Fibroblast of the aortic adventitia (primary cell): ENCODE measurements around the gene DAG1. TPM values are rescaled to one million over a fixed set of nuclear protein-coding genes. Genes with fewer than 3 reads are reported as not detected.

Experiments
- DNase-seq: peaks from one replicate; pipeline ENCODE4 v3.0.0-alpha.2; 2010; ENCODE audit warnings: low read depth
- H3K4me3 ChIP-seq: 2 replicates; pipeline ENCODE4 v1.5.1; 2011; ENCODE audit warnings: low read depth, mild to moderate bottlenecking, control low read depth, low read length, moderate library complexity
- total RNA-seq: library from RNA; depleted of rRNA; stranded (reverse); fragments of >200 nt; gene quantifications from 2 replicates; pipeline ENCODE4 v1.2.3, GENCODE V29; 2012; ENCODE audit warnings: low replicate concordance
- TF ChIP-seq, protein P1 (sequence below): IDR thresholded peaks from 2 replicates; pipeline ENCODE4 v1.5.1; 2011; ENCODE audit warnings: mild to moderate bottlenecking, low read length, control low read depth, inconsistent platforms; ENCODE audit not compliant: insufficient read depth

DAG1 gene
- total RNA-seq, 1 donor: 63.4 TPM

DNA sequence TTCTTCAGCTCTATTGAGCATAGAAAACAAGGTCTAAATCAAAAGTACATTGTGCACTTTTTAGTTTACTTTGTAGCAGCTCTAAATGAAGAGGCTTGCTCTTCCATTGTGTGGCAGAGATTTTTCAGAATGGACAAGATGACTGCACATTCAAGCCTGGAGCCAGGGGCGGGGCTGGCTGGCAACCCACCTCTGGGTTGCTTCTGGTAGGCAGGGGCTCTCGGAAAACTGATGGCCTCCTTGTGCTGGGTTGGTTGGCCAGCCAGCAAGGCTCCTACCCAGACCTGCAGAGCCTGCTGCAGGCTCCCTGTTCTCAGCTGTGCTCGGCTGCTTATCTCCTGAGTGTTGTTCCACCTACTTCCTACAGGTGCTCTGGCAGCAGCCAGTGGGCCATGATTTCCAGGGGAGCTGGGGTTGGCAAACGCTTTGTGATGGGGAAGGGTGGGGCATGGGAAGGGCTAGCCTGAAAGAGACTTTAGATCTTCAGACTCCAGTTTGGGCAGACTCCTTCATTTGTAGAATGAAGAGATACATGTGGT, 93.0 kb downstream of the DAG1 start:
- H3K4me3 ChIP-seq: no peak overlapping the region
- TF ChIP-seq, protein P1, sequence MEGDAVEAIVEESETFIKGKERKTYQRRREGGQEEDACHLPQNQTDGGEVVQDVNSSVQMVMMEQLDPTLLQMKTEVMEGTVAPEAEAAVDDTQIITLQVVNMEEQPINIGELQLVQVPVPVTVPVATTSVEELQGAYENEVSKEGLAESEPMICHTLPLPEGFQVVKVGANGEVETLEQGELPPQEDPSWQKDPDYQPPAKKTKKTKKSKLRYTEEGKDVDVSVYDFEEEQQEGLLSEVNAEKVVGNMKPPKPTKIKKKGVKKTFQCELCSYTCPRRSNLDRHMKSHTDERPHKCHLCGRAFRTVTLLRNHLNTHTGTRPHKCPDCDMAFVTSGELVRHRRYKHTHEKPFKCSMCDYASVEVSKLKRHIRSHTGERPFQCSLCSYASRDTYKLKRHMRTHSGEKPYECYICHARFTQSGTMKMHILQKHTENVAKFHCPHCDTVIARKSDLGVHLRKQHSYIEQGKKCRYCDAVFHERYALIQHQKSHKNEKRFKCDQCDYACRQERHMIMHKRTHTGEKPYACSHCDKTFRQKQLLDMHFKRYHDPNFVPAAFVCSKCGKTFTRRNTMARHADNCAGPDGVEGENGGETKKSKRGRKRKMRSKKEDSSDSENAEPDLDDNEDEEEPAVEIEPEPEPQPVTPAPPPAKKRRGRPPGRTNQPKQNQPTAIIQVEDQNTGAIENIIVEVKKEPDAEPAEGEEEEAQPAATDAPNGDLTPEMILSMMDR: no peak
- no peak for DNase-seq

DNA sequence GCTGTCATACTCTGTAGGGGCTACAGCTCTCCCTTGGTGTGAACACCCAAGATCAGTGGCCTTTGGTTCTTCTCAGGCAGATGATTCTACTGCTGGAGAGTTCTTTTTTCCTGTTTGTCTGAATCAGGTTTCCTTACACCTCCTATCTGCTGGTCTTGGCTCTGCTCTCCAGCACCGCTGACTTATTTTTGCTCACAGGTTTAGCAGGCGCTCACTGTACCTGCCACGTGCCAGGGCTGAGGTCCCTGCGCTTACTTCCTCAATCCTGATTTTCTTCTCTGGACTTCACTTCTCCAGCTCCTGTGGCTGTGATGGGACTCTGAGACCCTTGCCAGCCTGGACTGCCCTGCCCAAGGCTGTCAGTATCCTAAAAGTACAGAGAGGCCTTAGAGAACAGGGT, 93.7 kb downstream of the DAG1 start:
- DNase-seq: no peak
- H3K4me3 ChIP-seq: no peak overlapping the region
- TF ChIP-seq, protein P1: no peak

DNA sequence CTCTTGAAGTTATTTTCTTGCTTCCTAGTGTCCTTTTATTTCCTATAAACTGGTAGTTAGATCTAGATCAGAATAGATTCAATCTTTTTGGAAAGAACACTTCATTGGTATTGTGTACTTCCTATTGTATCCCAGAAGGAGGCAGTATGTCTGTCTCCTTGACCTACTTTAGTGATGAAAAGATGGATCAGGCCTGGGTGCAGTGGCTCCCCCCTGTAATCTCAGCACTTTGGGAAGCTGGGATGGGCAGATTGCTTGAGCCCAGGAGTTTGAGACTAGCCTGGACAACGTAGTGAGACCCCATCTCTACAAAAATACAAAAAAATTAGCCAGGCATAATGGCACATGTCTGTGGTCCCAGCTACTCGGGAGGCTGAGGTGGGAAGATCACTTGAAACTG, 96.2 kb downstream of the DAG1 start:
- peak; percentile 10 for DNase-seq
- no peak overlapping the region for H3K4me3 ChIP-seq
- TF ChIP-seq, protein P1: peak; percentile 36

DNA sequence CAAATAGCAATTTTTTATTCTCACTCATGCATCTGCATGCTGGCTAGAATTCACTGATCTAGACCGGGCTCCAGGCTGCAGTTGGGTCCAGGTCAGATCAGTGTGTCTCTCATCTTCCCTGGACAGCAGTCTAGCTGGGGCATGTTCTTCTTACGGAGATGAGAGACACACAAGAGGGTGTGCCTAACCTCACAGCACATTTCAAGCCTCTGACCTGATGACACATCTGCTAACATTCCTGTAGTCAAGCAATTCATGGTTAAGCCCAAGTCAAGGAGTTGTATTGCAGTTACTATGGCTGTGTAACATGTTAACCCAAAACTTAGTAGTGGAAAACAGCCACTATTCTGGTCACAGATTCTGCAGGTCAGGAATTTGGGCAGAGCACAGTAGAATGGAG, 97.3 kb downstream of the DAG1 start:
- H3K4me3 ChIP-seq: no peak overlapping the region
- TF ChIP-seq, protein P1: no peak
- no peak for DNase-seq

DNA sequence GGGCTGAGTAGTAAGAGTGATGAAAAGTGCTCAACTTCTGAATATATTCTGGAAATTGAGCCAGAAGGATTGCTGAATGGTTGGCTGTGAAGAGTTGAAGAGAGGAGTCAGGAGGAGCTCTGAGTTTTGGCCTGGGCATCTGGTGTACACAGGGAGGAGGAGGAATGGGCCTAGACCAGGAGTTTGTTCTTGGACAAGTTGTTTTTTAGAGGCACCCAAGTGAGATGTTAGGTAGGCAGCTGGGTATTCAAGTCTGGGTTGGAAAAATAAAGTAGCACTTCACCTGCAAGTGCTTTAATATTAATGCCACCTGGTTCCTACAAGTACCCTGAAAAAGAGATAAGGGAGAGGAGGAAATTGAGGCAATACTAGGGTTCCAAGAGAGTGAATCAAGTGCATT, 98.9 kb downstream of the DAG1 start:
- no peak for DNase-seq
- no peak overlapping the region for H3K4me3 ChIP-seq
- TF ChIP-seq, protein P1: no peak

DNA sequence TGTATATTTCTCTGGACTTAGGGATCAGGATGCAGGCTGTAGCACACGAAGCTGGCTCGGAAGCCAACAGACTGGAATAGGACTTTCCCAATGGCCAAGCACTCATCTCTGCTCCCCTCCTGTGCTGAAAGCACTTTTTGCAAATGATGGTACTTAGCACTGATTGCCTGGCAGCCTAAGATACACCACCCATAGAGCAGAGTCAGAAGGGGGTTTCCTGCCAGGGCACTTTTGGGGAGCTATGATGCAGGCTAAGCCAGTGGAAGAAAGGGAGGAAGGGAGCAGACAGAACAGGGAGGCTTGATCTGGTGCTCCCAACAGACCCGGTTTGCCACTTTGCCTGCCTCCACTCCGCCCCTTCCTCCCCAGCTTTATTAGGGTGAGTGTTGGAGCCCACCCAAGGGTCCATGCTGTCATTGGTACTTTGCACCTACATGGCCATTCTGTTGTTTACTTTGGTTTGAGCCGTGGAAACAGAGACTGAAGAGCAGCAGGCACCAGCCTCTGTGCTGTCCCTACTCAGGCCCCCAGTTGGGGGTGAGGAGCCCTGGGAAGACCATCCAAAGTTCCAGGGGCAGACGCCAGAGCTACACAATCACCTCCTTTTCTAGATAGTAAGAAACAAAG, 100.1 kb downstream of the DAG1 start:
- TF ChIP-seq, protein P1: no peak
- H3K4me3 ChIP-seq: no peak overlapping the region

DNA sequence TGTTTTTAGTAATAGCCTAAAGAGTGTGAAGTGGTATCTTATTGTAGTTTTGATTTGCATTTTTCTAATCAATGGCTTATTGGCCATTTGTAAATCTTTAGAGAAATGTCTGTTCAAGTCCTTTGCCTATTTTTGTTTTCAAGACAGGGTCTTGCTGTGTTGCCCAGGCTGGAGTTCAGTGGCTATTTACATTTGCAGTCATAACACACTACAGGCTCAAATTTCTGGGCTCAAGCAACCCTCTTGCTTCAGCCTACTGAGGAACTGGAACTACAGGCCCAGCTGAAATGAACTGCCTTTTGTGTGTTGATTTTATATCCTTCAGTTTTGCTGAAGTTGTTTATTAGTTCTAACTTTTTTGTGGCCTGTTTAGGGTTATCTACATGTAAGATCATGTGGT, 112.1 kb downstream of the DAG1 start:
- TF ChIP-seq, protein P1: no peak
- no peak overlapping the region for H3K4me3 ChIP-seq
- DNase-seq: no peak

More for the DNA sequence above, 100.1 kb downstream of the DAG1 start:
- no peak for DNase-seq
